ENCODE results near the gene GRB7. TPM values are rescaled to one million over a fixed set of nuclear protein-coding genes. Genes with fewer than 3 reads are reported as not detected.
"Not testable (repeated sequence)": the region's sequence is repeated elsewhere in the genome, so short reads cannot be mapped to it uniquely, and the experiment has no call there.

The GRB7 gene
- total RNA-seq, 1 donor from 2014 or later, result 0.41 TPM

DNA sequence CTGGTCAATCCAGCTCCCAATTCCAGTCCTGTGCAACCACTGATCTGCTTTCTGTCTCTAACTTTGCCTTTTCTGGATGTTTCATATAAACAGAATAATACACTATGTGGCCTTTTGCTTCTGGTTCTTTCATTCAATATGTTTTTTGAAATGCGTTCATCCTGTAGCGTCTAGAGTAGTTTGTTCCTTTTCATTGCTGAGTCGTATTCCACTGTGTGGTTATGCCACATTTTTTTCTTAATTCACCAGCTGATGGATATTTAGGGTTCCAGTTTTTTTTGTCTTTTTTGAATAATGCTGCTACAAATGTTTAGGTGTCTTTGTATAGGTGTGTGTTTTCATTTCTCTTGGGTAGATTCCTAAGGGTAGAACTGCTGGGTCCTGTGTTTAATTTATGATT lies 5.2 kb upstream of the GRB7 start:
- intact Hi-C loops (cut with micrococcal nuclease), result loop anchor here (5.0 kb wide), 2 partner anchors 55 to 95 kb away; partner anchors contain the start of gene STARD3

GRCh38 chr17:39735882-39736281 lies 1.9 kb upstream of the GRB7 start:
- intact Hi-C loops (cut with micrococcal nuclease), result no loop called here

DNA sequence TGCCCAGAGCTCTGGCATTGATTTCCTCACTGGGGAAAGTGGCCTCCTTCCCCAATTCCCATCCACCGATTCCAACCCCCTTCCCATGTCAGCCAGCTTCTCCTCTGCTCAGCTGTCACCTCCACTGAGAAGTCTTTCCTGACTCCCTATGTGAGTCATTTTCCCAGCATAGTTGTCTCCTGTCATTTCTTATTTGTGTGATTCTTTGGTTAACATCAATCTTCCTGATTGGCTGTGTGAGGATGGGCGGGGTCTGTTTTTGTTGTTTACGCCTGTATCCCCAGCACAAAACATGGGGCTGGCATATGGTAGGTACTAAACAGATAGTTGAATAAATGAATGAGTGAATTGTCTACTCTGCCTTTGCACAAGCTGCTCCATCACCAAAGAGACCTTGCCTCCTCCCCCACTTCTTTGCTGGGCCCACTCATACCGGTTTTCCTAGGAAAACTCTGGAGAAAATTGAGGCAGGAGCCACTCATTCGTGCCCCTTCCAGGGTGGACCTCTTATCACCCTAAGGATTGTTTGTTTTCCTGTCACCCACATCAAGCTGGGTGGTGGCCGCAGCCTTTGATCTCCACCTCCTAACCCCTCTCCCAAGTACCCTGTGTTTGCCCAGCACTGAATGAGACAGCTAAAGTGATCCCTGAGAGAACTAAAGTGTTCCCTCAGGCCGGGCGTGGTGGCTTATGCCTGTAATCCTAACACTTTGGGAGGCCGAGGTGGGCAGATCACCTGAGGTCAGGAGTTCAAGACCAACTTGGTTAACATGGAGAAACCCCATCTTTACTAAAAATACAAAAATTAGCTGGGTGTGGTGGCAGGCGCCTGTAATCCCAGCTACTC lies 1.2 kb upstream of the GRB7 start:
- intact Hi-C loops (cut with micrococcal nuclease), result no loop called here

DNA sequence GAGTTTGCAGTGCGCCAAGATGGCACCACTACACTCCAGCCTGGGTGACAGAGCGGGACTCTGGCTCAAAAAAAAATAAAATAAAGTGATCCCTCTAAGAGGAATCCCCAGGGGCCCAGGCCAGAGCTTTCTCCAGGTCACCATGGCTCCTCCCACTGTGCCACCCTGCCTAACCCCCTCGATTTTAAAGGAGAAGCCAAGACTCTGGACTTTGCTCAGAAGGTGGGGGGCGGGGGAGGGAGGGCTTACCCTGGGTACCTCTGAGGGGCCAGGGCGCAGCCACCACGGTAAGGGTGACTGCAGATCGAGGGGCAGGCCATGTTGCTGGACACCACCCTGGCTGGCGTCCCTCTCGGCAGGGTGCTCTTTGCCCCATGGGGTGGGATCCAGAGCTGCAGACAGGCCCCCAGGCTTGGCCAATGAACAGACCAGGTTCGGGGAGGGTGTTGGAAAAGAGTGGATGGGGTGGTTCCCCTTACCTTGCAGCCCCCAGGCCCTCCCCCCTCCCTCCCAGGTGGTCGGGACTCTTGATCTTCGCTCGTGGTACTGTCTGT lies 455 bp upstream of the GRB7 start:
- intact Hi-C loops (cut with micrococcal nuclease), result no loop called here

- intact Hi-C loops (cut with micrococcal nuclease), result no loop called here
Measured at GRCh38 chr17:39738568-39738901, 797 bp downstream of the GRB7 start.

DNA sequence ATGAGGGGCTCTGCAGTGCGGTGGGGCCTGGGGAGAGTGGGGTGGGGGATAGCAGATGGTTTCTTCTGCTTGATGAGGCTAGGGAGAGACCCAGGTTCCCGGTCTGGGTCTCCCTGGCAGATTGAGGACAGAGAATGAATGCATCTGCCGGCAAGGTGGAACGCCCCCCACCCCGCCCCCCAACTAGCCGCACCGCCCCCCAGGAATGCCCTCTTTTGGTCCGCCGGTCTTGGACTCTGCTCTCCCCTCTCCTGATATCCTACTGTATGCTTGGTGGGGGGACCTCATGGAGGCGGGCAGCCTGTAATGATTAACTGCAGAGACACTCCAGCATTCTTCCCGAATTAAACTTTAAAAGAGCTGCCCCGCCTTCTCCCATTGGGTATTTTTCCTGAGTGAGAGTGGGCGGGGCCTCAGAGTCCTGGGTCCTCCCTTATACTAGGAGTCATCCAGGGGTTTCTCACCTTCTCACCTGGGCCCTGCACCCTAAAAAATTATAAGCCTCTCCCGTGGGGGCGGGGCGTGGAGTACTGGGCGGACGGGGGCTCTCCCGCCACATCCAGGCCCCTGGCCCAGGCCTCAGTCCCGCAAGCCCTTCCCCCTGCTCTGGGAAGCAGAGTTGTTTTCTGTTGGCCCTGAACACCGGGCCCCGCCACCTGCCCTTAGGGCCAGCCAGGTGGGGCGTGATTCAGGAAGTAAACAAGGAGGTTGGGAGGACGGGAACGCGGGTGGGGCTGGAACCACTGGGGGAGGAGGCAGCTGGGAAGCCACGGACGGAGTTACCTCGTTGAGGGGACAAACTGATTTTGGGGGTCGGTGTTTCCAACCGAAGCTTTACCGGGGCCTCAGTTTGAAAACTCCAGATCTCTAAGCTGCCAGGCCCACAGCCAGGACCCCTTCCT lies 1.5 kb downstream of the GRB7 start:
- intact Hi-C loops (cut with micrococcal nuclease), result no loop called here

GRCh38 chr17:39739885-39740356 lies 2.2 kb downstream of the GRB7 start:
- intact Hi-C loops (cut with micrococcal nuclease), result no loop called here

DNA sequence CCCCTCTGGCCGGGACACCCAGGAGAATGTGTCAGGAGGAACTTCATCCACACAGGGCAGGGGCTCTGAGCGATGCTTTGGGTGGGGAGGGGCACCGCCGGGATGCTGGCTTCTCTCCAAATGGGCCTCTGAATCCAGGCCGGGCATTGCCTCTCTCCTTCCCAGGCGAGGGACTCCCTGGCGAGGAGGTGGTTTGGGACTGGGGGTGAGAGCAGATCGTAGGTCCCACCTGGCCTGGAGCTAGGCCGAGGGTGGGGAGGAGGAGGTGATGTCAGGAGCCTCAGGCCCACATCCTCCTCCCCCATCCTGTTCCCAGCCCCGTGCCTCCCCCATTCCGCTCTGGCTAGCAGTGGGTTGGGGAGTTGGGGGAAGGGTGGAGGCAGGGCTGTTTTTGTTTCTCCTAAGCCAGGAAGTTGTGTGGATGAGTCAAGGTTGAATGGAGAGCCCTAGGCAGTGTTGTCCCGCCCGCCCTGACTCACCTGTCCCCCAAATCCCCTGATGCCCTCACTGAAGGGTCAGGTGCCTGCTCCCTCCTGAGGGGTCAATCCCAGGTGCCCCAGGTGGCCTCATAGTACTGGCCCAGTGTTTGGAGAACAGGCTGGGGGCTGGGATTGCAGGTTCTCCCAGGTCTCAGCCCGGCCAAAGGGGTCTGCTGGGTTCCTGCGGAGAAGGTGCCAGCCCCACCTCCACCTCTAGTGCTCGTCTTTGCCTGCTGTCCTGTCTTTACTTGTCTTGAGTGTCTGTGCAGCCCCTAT lies 2.8 kb downstream of the GRB7 start:
- intact Hi-C loops (cut with micrococcal nuclease), result no loop called here

DNA sequence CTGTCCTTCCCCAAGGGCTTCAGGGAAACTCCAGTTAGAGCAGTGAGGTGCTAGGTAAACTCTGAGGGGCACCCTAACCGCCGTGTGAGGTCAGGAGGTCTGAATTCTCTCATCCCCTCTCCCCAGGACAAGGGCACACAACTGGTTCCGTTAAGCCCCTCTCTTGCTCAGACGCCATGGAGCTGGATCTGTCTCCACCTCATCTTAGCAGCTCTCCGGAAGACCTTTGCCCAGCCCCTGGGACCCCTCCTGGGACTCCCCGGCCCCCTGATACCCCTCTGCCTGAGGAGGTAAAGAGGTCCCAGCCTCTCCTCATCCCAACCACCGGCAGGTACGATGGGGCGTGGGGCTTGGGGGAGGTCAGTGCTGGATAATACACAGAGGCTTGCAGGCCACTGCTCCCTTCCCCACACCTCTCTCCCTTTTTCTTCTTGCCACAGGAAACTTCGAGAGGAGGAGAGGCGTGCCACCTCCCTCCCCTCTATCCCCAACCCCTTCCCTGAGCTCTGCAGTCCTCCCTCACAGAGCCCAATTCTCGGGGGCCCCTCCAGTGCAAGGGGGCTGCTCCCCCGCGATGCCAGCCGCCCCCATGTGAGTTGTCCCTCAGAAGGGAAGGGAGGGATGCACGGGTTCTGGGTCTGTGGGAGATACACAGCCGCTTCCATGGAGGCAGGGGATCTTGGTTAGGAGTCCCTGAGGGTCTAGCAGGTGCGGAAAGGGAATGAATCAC lies 4.6 kb downstream of the GRB7 start:
- intact Hi-C loops (cut with micrococcal nuclease), result no loop called here

DNA sequence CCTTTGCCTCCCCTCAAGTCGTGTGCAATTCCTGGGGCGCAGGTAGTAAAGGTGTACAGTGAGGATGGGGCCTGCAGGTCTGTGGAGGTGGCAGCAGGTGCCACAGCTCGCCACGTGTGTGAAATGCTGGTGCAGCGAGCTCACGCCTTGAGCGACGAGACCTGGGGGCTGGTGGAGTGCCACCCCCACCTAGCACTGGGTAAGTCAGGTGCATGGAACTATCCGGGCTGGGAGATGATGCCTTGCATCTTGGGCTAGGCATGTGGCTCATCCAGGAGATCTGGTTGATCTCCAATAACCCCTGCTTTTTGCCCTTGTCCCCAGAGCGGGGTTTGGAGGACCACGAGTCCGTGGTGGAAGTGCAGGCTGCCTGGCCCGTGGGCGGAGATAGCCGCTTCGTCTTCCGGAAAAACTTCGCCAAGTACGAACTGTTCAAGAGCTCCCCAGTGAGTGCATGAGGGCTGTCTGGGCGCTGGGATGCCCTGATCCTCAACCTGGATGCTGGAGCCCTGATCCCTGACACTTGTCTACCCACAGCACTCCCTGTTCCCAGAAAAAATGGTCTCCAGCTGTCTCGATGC lies 5.2 kb downstream of the GRB7 start:
- intact Hi-C loops (cut with micrococcal nuclease), result no loop called here

- intact Hi-C loops (cut with micrococcal nuclease), result no loop called here
Measured at GRCh38 chr17:39744075-39744835, 6.5 kb downstream of the GRB7 start.

GRCh38 chr17:39744836-39745215 lies 7.1 kb downstream of the GRB7 start:
- intact Hi-C loops (cut with micrococcal nuclease), result no loop called here

DNA sequence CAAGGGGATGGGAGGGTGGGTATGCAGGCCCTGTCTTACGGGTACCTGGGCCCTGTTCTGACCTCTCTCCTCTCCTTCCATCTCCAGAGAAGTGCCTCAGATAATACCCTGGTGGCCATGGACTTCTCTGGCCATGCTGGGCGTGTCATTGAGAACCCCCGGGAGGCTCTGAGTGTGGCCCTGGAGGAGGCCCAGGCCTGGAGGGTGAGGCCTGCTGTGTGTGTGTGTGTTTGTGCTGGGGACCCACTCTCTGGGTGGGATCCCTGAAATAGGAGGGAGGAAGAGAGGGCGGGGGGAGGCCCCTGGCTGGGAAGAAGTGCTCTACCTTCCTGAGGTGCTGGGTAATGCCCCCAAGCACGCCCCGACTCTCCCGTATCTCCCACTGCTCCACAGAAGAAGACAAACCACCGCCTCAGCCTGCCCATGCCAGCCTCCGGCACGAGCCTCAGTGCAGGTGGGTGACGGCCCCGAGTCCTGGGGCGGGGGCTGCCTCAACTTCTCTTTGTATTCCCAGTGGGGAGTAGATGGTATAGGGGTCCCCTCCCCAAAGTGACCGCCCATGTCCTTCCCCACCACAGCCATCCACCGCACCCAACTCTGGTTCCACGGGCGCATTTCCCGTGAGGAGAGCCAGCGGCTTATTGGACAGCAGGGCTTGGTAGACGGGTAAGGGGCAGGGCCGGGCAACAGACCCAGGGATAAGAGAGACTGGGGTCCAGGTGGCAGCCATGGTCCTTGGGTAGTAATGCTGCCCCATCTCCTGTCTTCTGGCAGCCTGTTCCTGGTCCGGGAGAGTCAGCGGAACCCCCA lies 7.8 kb downstream of the GRB7 start:
- intact Hi-C loops (cut with micrococcal nuclease), result no loop called here

DNA sequence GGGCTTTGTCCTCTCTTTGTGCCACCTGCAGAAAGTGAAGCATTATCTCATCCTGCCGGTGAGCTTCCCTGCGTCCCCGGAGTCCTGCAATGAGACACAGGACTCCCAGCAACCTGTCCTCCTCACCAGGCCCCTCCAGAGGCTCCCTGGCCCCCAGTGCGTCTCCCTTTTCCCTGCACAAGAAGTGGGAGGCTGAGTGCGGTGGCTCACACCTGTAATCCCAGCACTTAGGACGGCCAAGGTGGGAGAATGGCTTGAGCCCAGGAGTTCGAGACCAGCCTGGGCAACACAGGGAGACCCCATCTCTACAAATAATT lies 8.4 kb downstream of the GRB7 start:
- intact Hi-C loops (cut with micrococcal nuclease), result no loop called here

GRCh38 chr17:39747745-39748144 lies 10.0 kb downstream of the GRB7 start:
- intact Hi-C loops (cut with micrococcal nuclease), result no loop called here

- intact Hi-C loops (cut with micrococcal nuclease), result not testable (repeated sequence)
Measured at GRCh38 chr17:39748444-39749034, 10.8 kb downstream of the GRB7 start.

- intact Hi-C loops (cut with micrococcal nuclease), result loop anchor here (10.0 kb wide), 1 partner anchor 174 kb away; the partner anchor contains the start of genes LRRC3C and ORMDL3
Measured at GRCh38 chr17:39750131-39751015, 12.6 kb downstream of the GRB7 start.
